GM23338 (cell line): ENCODE results near the gene HS6ST1.

Experiments used
- CTCF ChIP-seq, 2 experiments: fragments of 200-600 bp in 1 of 2; sonication (generic) in 1 of 2; conservative IDR thresholded peaks; 2 replicates each; pipeline versions ENCODE4 v1.5.1 to v1.6.1; 2016 to 2017; ENCODE audit warnings: antibody characterized with exemption in 2 of 2, low read depth in 2 of 2, mild to moderate bottlenecking in 2 of 2, moderate library complexity in 1 of 2
- EZH2 ChIP-seq: fragments of 200-600 bp; sonication (generic); IDR thresholded peaks from one replicate; pipeline ENCODE4 v1.8.0; 2017; ENCODE audit warnings: antibody characterized with exemption, mild to moderate bottlenecking, low read depth; ENCODE audit not compliant: unreplicated experiment
- NANOG ChIP-seq: IDR thresholded peaks from 2 replicates; pipeline ENCODE4 v1.6.1; 2016; ENCODE audit warnings: antibody characterized with exemption, borderline replicate concordance
- POLR2AphosphoS5 ChIP-seq: IDR thresholded peaks from 2 replicates; pipeline ENCODE4 v1.6.1; 2016; ENCODE audit warnings: antibody characterized with exemption, low read depth
- REST ChIP-seq: IDR thresholded peaks from one replicate; pipeline ENCODE4 v1.6.1; 2018; ENCODE audit warnings: antibody characterized with exemption; ENCODE audit not compliant: unreplicated experiment

GRCh38 chr2:128312411-128312810 is 6.3 kb downstream of the HS6ST1 start:
- TF ChIP-seq CTCF (conservative IDR thresholded peaks at IDR 0.05; ENCODE audit: low read depth in 2 of 2) (no peak), POLR2AphosphoS5 (no peak), EZH2 (no peak), NANOG (no peak), REST (no peak)
